Pancreas (tissue), 10 donors: ENCODE data around the gene ITGB8. TPM values are rescaled to one million over a fixed set of nuclear protein-coding genes. Genes with fewer than 3 reads are reported as not detected.

Experiments
- ATAC-seq, 4 donors: fragments of 200-7000 bp; cut with Tn5 transposase; one replicate each; pipeline versions ENCODE4 v1.8.0 to v1.9.1; 2020; ENCODE audit warnings: mild to moderate bottlenecking in 4 of 4, moderate library complexity in 4 of 4
- DNase-seq, 6 donors: peaks; one replicate each; pipeline ENCODE4 v3.0.0-alpha.2; 2020
- FAIRE-seq: peaks from 2 replicates; lab custom pipeline; 2012; peaks lifted over from hg19 to GRCh38; lab: Jason Lieb, UNC
- H3K27ac ChIP-seq, 4 donors: fragments of 200-600 bp; sonication (generic); 1 replicate in 3 of 4; 2 replicates in 1 of 4; pipeline versions ENCODE4 v1.5.0 to v1.8.0; 2020
- H3K27me3 ChIP-seq, 4 donors: fragments of 200-600 bp; one replicate each; pipeline ENCODE4 v1.8.0; 2021
- H3K36me3 ChIP-seq, 3 donors: fragments of 200-600 bp; sonication (generic) in 1 of 3; one replicate each; pipeline versions ENCODE4 v1.5.0 to v1.8.0; 2020 to 2021
- H3K4me1 ChIP-seq, 3 donors: fragments of 200-600 bp; one replicate each; pipeline ENCODE4 v1.8.0; 2021
- H3K4me3 ChIP-seq, 4 donors: fragments of 200-600 bp; sonication (generic) in 2 of 4; one replicate each; pipeline versions ENCODE4 v1.5.0 to v1.8.0; 2020 to 2021
- H3K9me3 ChIP-seq, 4 donors: fragments of 200-600 bp; one replicate each; pipeline ENCODE4 v1.8.0; 2021
- WGBS, 2 donors: extraction: QIAGEN DNeasy Blood & Tissue Kit; methylation state at CpG; one replicate each; pipeline ENCODE4 v1.1.7; 2013; 5-methylcytosine and 5-hydroxymethylcytosine counted together
- intact Hi-C, 3 donors: fragments of 100-400 bp; cut with DNase I; formaldehyde crosslinking; loops; one replicate each; pipeline versions ENCODE4 v1.11.1 to v1.14.2; 2022
- polyA plus RNA-seq, 2 donors: library from polyadenylated mRNA; stranded (reverse); fragments of 200-250 nt; gene quantifications; one replicate each; pipeline ENCODE4 v1.2.3, GENCODE V29; 2013
- total RNA-seq, 6 donors: library from RNA; stranded (reverse); fragmentation: NEBNext Ultra II Directional in 4 of 6; extraction: Animal tissue kit (Norgen Biotek cat#: 25700) in 4 of 6; gene quantifications; one replicate each; pipeline versions ENCODE4 v1.2.1 to v1.2.4, GENCODE V29; 2021 to 2023
- TF ChIP-seq, protein P1 (sequence below), 4 donors: fragments of 200-600 bp; sonication (generic) in 3 of 4; IDR thresholded peaks; one replicate each; pipeline versions ENCODE4 v1.5.0 to v1.8.0; 2021; ENCODE audit warnings: antibody characterized with exemption in 4 of 4
- donor health status: healthy with polysubstance abuse.
- donor health status: DM: no; HTN: no; CAD: no; lungs with moderate emphysema.
- donor health status: DM: no; HTN: no; CAD: no.
- donor health status: control.
- donor health status: control.
- donor health status: Bipolar disorder and iron deficiency.
- donor health status: DM: yes; HTN: yes; CAD: no.
- donor health status: DM: no; HTN: no; CAD: no.
- donor health status: DM: no; HTN: no; CAD: no.
- donor health status: DM: yes; HTN: yes; CAD: no.

The ITGB8 gene
- total RNA-seq (10 to 100 TPM; 10.3 to 39.8 (median 14.3) TPM), polyA plus RNA-seq (1 to 10 TPM; 3.9 to 6.0 TPM)

GRCh38 chr7:20330239-20330927 lies at the start of gene ITGB8:
Gene ITGB8, plus strand, starts transcription at chr7:20330900. Its CDS starts 907 bp downstream, at chr7:20331807.
- peak; percentile 83 to 91 (median 86) for DNase-seq
- WGBS, 2 donors: 0 to 1% methylated on average over 39 to 50 of the region's 50 CpGs
- no peaks in the 10 kb centered on the region for H3K27me3 ChIP-seq
- H3K27ac ChIP-seq: peak within 1 kb of the TSS; percentile 93 to 97 (median 96)
- peak; percentile 83 to 91 (median 84) for ATAC-seq
- H3K4me3 ChIP-seq: peak within 1 kb of the TSS; percentile 49 to 81 (median 54)
- FAIRE-seq: no peak
- intact Hi-C loops: loop anchor here in 1 of 3 donors (10.0 kb wide), 1 partner anchor 64 kb away; no protein-coding TSS in a partner anchor
- no peaks in the 10 kb centered on the region for H3K36me3 ChIP-seq
- peaks cover 0 to 15% (median 3%) of the 10 kb centered on the region in 3 donors for H3K4me1 ChIP-seq
- H3K9me3 ChIP-seq: no peaks in the 10 kb centered on the region
- TF ChIP-seq, protein P1, sequence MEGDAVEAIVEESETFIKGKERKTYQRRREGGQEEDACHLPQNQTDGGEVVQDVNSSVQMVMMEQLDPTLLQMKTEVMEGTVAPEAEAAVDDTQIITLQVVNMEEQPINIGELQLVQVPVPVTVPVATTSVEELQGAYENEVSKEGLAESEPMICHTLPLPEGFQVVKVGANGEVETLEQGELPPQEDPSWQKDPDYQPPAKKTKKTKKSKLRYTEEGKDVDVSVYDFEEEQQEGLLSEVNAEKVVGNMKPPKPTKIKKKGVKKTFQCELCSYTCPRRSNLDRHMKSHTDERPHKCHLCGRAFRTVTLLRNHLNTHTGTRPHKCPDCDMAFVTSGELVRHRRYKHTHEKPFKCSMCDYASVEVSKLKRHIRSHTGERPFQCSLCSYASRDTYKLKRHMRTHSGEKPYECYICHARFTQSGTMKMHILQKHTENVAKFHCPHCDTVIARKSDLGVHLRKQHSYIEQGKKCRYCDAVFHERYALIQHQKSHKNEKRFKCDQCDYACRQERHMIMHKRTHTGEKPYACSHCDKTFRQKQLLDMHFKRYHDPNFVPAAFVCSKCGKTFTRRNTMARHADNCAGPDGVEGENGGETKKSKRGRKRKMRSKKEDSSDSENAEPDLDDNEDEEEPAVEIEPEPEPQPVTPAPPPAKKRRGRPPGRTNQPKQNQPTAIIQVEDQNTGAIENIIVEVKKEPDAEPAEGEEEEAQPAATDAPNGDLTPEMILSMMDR (IDR thresholded peaks at IDR 0.05): no peak

DNA sequence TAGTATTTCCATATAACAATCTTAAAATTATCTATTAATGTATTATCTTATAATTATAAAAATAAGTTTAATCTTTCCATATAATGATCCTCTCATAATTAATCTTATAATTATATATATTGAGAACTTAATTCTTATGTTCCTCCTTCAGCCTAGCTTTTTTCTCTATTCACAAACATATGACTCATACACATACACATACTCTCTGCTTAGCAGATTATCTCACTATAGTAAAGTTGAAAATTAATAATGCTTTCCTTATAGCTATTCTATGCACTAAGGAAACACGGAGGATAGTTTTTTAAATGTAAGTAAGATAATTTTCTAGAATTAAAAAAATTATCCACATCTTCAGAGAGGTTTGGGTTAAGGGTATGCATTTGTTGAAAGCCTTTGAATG lies 47.7 kb upstream of the ITGB8 start:
- WGBS, 2 donors: 61 to 70% methylated on average over 1 of the region's 1 CpG
- H3K36me3 ChIP-seq: no peaks in the 10 kb centered on the region
- H3K9me3 ChIP-seq: no peaks in the 10 kb centered on the region
- H3K4me1 ChIP-seq: no peaks in the 10 kb centered on the region
- DNase-seq: no peak
- TF ChIP-seq, protein P1 (IDR thresholded peaks at IDR 0.05): no peak
- H3K4me3 ChIP-seq: no peak overlapping the region
- no peak for FAIRE-seq
- intact Hi-C loops: no loop called here
- no peak overlapping the region for H3K27ac ChIP-seq
- no peak for ATAC-seq
- H3K27me3 ChIP-seq: no peaks in the 10 kb centered on the region

- intact Hi-C loops: no loop called here
- no peak for DNase-seq
- ATAC-seq: no peak
- no peaks in the 10 kb centered on the region for H3K27me3 ChIP-seq
- FAIRE-seq: no peak
- H3K36me3 ChIP-seq: no peaks in the 10 kb centered on the region
- H3K4me3 ChIP-seq: no peak overlapping the region
- H3K4me1 ChIP-seq: no peaks in the 10 kb centered on the region
- H3K27ac ChIP-seq: no peak overlapping the region
- 94 to 98% methylated on average over 2 of the region's 2 CpGs for WGBS, 2 donors
- TF ChIP-seq, protein P1 (IDR thresholded peaks at IDR 0.05): no peak
- H3K9me3 ChIP-seq: no peaks in the 10 kb centered on the region
Measured at GRCh38 chr7:20283385-20283784, 47.3 kb upstream of the ITGB8 start.

DNA sequence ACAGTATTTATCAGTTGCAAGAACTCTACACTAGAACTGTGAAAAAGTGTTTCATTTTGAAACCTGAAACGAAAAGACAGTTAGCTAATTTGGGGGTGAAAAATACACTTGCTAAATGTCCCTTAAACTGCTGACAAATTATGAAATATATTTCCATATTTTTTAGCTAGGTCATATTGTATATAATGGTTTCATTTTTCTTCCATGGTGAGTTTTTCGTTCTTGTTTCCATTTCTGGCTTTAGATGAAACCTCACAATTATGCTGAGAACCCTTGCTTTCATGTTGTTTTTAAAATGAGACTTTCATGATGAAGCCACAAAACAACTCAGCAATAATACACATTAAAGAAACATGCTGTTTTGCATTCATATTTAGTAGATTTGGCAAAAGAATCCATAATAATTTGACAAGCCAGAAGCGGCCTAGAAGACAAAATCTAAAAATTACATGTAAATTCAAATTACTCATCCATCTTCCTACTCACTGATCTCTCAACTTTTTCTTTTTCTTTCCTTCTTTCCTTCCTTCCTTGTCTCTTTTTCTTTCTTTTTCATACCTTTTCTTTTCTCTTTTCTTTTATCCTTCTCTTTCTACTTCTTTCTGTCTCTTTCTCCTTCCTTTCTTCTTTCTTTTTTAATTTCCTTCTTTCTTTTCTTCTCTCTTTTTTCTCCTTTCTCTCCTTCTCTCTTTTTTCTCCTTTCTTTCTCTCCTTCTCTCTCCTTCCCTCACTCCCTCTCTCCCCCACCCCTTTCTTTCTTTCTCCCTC lies 46.5 kb upstream of the ITGB8 start:
- FAIRE-seq (no peak), ATAC-seq (no peak), DNase-seq (no peak)
- 80 to 93% methylated on average over 3 of the region's 3 CpGs for WGBS, 2 donors
- TF ChIP-seq, protein P1 (IDR thresholded peaks at IDR 0.05): no peak
- no peaks in the 10 kb centered on the region for H3K4me1 ChIP-seq
- no peaks in the 10 kb centered on the region for H3K9me3 ChIP-seq
- H3K27me3 ChIP-seq: no peaks in the 10 kb centered on the region
- intact Hi-C loops: no loop called here
- H3K27ac ChIP-seq: no peak overlapping the region
- no peak overlapping the region for H3K4me3 ChIP-seq
- H3K36me3 ChIP-seq: no peaks in the 10 kb centered on the region
